Measurements from ENCODE around the gene KNDC1. TPM values are rescaled to one million over a fixed set of nuclear protein-coding genes. Genes with fewer than 3 reads are reported as not detected.

The KNDC1 gene
- total and polyA plus RNA-seq, 2 of the 4 experiments (the other 2 are of a cell fraction): 0.18 to 1.1 TPM

GRCh38 chr10:133238466-133238804 is 78.4 kb downstream of the KNDC1 start:
- no peaks in the 10 kb centered on the region for H3K79me1 ChIP-seq (ENCODE audit: low read depth in 1 of 2, low read length in 2 of 2)
- H2BK20ac ChIP-seq (ENCODE audit: low read depth, low read length): no peak overlapping the region
- no peak for TF ChIP-seq CEBPB (IDR thresholded peaks at IDR 0.05; ENCODE audit: low read depth, low read length)
- TF ChIP-seq NFE2L2 (IDR thresholded peaks at IDR 0.05; ENCODE audit: low read depth, low read length): no peak
- TF ChIP-seq ELK1 (IDR thresholded peaks at IDR 0.05; ENCODE audit: borderline replicate concordance, low read depth, low read length): no peak
- H2AK9ac ChIP-seq (replicated peaks; ENCODE audit: low read depth, low read length, poor library complexity): no peak overlapping the region
- no peak overlapping the region for H3K23ac ChIP-seq (ENCODE audit: low read depth, low read length)
- DNase-seq: no peak
- no peak overlapping the region for H3K56ac ChIP-seq (ENCODE audit: extremely low read depth, insufficient read depth, low read length)
- in situ Hi-C loops (cut with MboI; ENCODE audit: low sequenced_read_pairs): no loop called here
- H3K4ac ChIP-seq (ENCODE audit: low read depth, low read length): no peak overlapping the region
- H3K27ac ChIP-seq (ENCODE audit: insufficient read depth, low read length): no peak overlapping the region
- no peak overlapping the region for H3K14ac ChIP-seq (replicated peaks; ENCODE audit: low read depth, low read length)
- no peak overlapping the region for H3K4me2 ChIP-seq (ENCODE audit: low read depth, low read length)
- no TSS peak for BruUV-seq (replicated peaks)
- H3K36me3 ChIP-seq (ENCODE audit: control insufficient read depth, insufficient read depth, low read length): no peaks in the 10 kb centered on the region
- dilution Hi-C loops (cut with HindIII; ENCODE audit: low sequenced_read_pairs, unreplicated experiment): no loop called here
- no peak overlapping the region for H3K18ac ChIP-seq (ENCODE audit: low read depth, low read length)
- H3K9me3 ChIP-seq (ENCODE audit: control insufficient read depth, insufficient read depth, low read length): peaks cover 2% of the 10 kb centered on the region; the same call in 1 of the 2 replicates
- no peak overlapping the region for H4K5ac ChIP-seq (ENCODE audit: low read depth, low read length)
- POLR2A ChIA-PET (ENCODE audit: unreplicated experiment): interaction anchor here (0.7 kb wide), 1 partner anchor 20 kb away, joined by 3 read pairs; no protein-coding TSS in a partner anchor
- H2BK5ac ChIP-seq (ENCODE audit: low read depth, low read length, poor library complexity, severe bottlenecking): no peak overlapping the region
- H2BK15ac ChIP-seq (ENCODE audit: low read depth, low read length): no peak overlapping the region
- H4K8ac ChIP-seq (ENCODE audit: low read depth in 2 of 2, low read length in 2 of 2): no peak overlapping the region
- H3K4me3 ChIP-seq (ENCODE audit: insufficient read depth, low read depth, low read length): no peak overlapping the region
- no peak for ATAC-seq (ENCODE audit: low read depth)
- H2AFZ ChIP-seq (replicated peaks; ENCODE audit: low read length, poor library complexity): peak overlapping the region; percentile 21
- CTCF ChIA-PET: no interaction called here
- H3K4me1 ChIP-seq (ENCODE audit: control insufficient read depth, insufficient read depth, low read length): peaks cover 5% of the 10 kb centered on the region; the same call in 1 of the 2 replicates
- peaks cover 4% of the 10 kb centered on the region for H3K9me1 ChIP-seq (ENCODE audit: insufficient read depth, low read length)
- H3K9ac ChIP-seq (ENCODE audit: low read depth, low read length): no peak overlapping the region
- WGBS, 2 experiments (ENCODE audit: extremely low coverage in 2 of 2, insufficient read length in 1 of 2): 0% methylated on average over 2 of the region's 15 CpGs; no CpG with 5 or more reads in 1 of the 2 experiments
- H4K91ac ChIP-seq (ENCODE audit: insufficient read depth, low read depth, low read length): no peak overlapping the region
- H2BK120ac ChIP-seq (ENCODE audit: low read depth, low read length): no peak overlapping the region
- H2AK5ac ChIP-seq (ENCODE audit: low read depth, low read length): no peak overlapping the region
- peaks cover 72% of the 10 kb centered on the region for H3K27me3 ChIP-seq (ENCODE audit: control insufficient read depth, insufficient read depth, low read length)
- intact Hi-C loops (cut with micrococcal nuclease): no loop called here
- no peaks in the 10 kb centered on the region; the same call in 1 of the 2 replicates for H4K20me1 ChIP-seq (ENCODE audit: insufficient read depth, low read length)
